SK-N-MC (cell line): Measurements from ENCODE around the gene CCDC124.

ENCODE experiments used
- DNase-seq: peaks from one replicate; pipeline ENCODE4 v3.0.0-alpha.2; 2011; ENCODE audit warnings: low read depth, low spot score
- H3K27ac ChIP-seq: fragments of 200-600 bp; sonication (generic); 2 replicates; pipeline ENCODE4 v1.5.1; 2016; ENCODE audit warnings: mixed run types
- H3K36me3 ChIP-seq: fragments of 200-600 bp; sonication (generic); 2 replicates; pipeline ENCODE4 v1.6.1; 2017; ENCODE audit warnings: antibody characterized with exemption, low read length, mixed read lengths; ENCODE audit not compliant: insufficient read depth
- H3K4me3 ChIP-seq: fragments of 200-600 bp; sonication (generic); 2 replicates; pipeline ENCODE4 v1.5.1; 2016
- H3K9ac ChIP-seq: fragments of 200-600 bp; sonication (generic); 2 replicates; pipeline ENCODE4 v1.8.0; 2017; ENCODE audit warnings: mixed run types, mixed read lengths; ENCODE audit not compliant: insufficient read length
- H3K9me3 ChIP-seq: fragments of 200-600 bp; sonication (generic); 2 replicates; pipeline ENCODE4 v1.6.1; 2017; ENCODE audit warnings: low read depth, mild to moderate bottlenecking, antibody characterized with exemption, low read length, moderate library complexity, mixed read lengths
- EZH2 ChIP-seq: fragments of 200-600 bp; sonication (generic); IDR thresholded peaks from one replicate; pipeline ENCODE4 v1.6.1; 2017; ENCODE audit warnings: antibody characterized with exemption
- FOXP2 ChIP-seq: optimal IDR thresholded peaks from 2 replicates; pipeline ENCODE3; 2011; ENCODE audit warnings: mild to moderate bottlenecking, moderate library complexity; ENCODE audit not compliant: insufficient read depth; ENCODE audit errors: extremely low read length, control extremely low read depth
- POLR2AphosphoS5 ChIP-seq: IDR thresholded peaks from 2 replicates; pipeline ENCODE4 v1.6.1; 2012; ENCODE audit warnings: mild to moderate bottlenecking, low read depth, low read length, borderline replicate concordance

The CCDC124 gene

GRCh38 chr19:17942582-17943273, 9.9 kb downstream of the CCDC124 start:
- H3K9ac ChIP-seq, result no peak overlapping the region
- DNase-seq, result no peak
- no peak overlapping the region for H3K27ac ChIP-seq
- H3K4me3 ChIP-seq, result no peak overlapping the region
- TF ChIP-seq FOXP2, result no peak
- TF ChIP-seq POLR2AphosphoS5, result no peak
- no peak for TF ChIP-seq EZH2
- H3K9me3 ChIP-seq, result no peaks in the 10 kb centered on the region
- no peaks in the 10 kb centered on the region; the same call in 1 of the 2 replicates for H3K36me3 ChIP-seq

- no peaks in the 10 kb centered on the region for H3K9me3 ChIP-seq
- no peak overlapping the region for H3K9ac ChIP-seq
- no peak overlapping the region for H3K27ac ChIP-seq
- no peak overlapping the region for H3K4me3 ChIP-seq
- no peak for DNase-seq
- no peaks in the 10 kb centered on the region; the same call in 1 of the 2 replicates for H3K36me3 ChIP-seq
- no peak for TF ChIP-seq EZH2
- TF ChIP-seq FOXP2, result no peak
- TF ChIP-seq POLR2AphosphoS5, result no peak
These were observed 10.7 kb downstream of the CCDC124 start for GRCh38 chr19:17943274-17944221.

GRCh38 chr19:17944301-17944700, 11.5 kb downstream of the CCDC124 start:
- no peak for TF ChIP-seq FOXP2
- TF ChIP-seq EZH2, result no peak
- TF ChIP-seq POLR2AphosphoS5, result no peak
- H3K9me3 ChIP-seq, result no peaks in the 10 kb centered on the region
- H3K36me3 ChIP-seq, result no peaks in the 10 kb centered on the region; the same call in 1 of the 2 replicates
- no peak for DNase-seq
- H3K4me3 ChIP-seq, result no peak overlapping the region
- H3K9ac ChIP-seq, result no peak overlapping the region
- H3K27ac ChIP-seq, result no peak overlapping the region

GRCh38 chr19:17946965-17947784, 14.4 kb downstream of the CCDC124 start:
- DNase-seq, result no peak
- Histone ChIP-seq H3K9ac (no peak overlapping the region), H3K27ac (no peak overlapping the region; the same call in 1 of the 2 replicates), H3K36me3 (no peaks in the 10 kb centered on the region; the same call in 1 of the 2 replicates), H3K4me3 (peak overlapping the region; percentile 55; the same call in 1 of the 2 replicates), H3K9me3 (no peaks in the 10 kb centered on the region)
- TF ChIP-seq FOXP2 (no peak), EZH2 (no peak), POLR2AphosphoS5 (no peak)

- H3K9ac ChIP-seq, result no peak overlapping the region
- no peak for DNase-seq
- H3K27ac ChIP-seq, result peak overlapping the region; percentile 77; the same call in 1 of the 2 replicates
- H3K9me3 ChIP-seq, result no peaks in the 10 kb centered on the region
- peak overlapping the region; percentile 75 for H3K4me3 ChIP-seq
- no peaks in the 10 kb centered on the region for H3K36me3 ChIP-seq
- TF ChIP-seq FOXP2 (peak; percentile 49), POLR2AphosphoS5 (no peak)
These were observed 15.1 kb downstream of the CCDC124 start for GRCh38 chr19:17947815-17948513.

DNA sequence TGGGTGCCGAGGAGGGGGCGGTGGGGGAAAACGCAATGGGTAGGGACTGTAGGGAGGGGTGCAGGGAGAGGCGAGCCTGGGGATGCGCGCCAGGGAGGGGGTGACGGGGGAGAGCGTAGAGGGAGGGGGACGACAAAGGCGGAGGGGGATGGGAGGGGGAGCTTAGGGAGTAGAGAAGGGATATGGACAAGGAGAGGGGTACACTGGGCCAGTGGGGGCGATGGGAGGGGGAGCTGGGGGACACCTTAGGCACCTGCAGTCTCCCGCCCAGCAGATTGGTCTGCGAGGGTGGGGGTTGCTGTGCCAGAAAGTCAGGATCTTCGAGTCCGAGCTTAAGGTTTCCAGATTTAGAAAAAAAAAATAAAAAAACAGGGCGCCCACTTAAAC, 15.7 kb downstream of the CCDC124 start:
- no peak for TF ChIP-seq FOXP2
- no peak overlapping the region for H3K9ac ChIP-seq
- H3K9me3 ChIP-seq, result no peaks in the 10 kb centered on the region
- no peaks in the 10 kb centered on the region for H3K36me3 ChIP-seq
- H3K27ac ChIP-seq, result peak overlapping the region; percentile 77
- peak overlapping the region; percentile 75 for H3K4me3 ChIP-seq
- no peak for DNase-seq

GRCh38 chr19:17948931-17949930, 16.4 kb downstream of the CCDC124 start:
- H3K4me3 ChIP-seq, result peak overlapping the region; percentile 75
- H3K9ac ChIP-seq, result no peak overlapping the region
- DNase-seq, result no peak

More at GRCh38 chr19:17948931-17949930, 16.4 kb downstream of the CCDC124 start:
- no peaks in the 10 kb centered on the region for H3K36me3 ChIP-seq
- TF ChIP-seq EZH2 (no peak), POLR2AphosphoS5 (no peak), FOXP2 (no peak)
- peak overlapping the region; percentile 77 for H3K27ac ChIP-seq
- H3K9me3 ChIP-seq, result no peaks in the 10 kb centered on the region
